Colon (tissue), 2 donors: Measurements from ENCODE around the gene GDF11.
"Not testable (repeated sequence)": the region's sequence is repeated elsewhere in the genome, so short reads cannot be mapped to it uniquely, and the experiment has no call there.

Experiments
- FAIRE-seq: peaks from 2 replicates; lab custom pipeline; 2012; peaks lifted over from hg19 to GRCh38; lab: Jason Lieb, UNC
- donor health status: control.
- donor health status: control.

GDF11 gene

GRCh38 chr12:55741931-55742680 is 816 bp upstream of the GDF11 start:
- FAIRE-seq: no peak

GRCh38 chr12:55743406-55744339 is 751 bp downstream of the GDF11 start:
- no peak for FAIRE-seq

DNA sequence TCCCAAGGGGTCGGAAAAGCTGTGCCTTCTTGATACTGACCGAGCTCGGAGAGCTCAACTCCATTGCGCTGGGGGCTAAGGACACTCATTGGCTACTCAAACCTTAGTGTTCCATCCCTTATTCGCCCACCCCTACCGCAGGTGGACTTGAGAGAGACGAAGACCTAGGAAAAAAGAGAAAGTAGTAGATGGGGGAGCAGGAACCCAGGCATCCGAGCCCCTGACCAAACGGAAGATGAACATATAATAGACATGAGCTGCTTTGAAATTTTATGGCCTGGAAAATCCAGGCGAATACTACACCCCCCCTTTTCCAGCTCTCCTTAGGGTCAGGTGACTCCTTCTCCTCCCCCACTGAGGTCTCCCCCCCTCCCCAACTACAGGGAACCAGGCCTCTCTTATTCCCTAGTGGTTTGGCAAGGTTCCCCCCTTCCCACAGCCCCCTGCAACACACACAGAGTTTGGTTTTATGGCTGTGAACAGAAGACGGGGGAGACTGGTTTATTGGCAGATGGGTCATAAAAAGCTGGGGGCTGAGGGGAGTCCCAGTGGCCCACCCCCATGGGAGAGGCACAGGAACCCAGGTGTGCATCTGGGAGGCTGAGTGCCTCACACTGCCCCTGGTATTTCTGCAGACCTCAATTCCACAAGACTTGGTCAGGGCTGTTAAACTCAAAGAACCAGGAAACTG is 1.6 kb downstream of the GDF11 start:
- no peak for FAIRE-seq

- FAIRE-seq: no peak
Measured at GRCh38 chr12:55745361-55746173, 2.6 kb downstream of the GDF11 start.

DNA sequence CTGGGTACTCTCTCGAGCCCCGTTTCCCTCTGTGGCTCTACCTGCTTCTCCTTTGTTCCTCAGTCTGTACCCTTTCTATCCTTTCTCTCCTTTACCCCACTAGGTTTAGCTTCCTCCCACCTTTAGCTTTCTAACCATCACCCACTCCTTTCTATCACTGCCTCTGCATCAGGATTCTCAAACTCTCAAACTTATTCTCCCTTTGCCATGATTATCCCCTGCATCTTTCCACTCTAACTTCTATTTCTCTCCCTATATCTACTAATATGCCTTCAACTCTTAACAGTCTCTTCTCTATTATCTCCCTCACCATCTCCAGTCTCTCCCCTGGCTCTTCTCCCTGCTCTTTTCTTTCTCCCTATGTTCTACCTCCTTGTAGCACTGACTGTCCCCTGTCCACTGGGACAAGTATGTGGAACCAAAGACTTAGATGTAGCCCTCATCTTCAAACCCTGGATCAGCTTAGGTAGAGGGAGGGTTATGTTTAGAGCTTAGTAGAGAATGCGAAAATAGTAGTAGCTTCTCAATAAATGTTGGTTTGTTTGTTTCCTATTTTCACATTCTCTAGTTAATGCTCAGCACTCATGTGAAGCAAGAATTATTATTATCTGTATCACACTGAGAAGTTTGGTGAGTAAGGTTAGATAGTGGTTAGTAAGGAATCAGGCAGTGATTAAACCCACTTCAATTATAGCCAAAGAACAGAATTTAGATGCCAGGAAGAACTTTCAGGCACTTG is 3.4 kb downstream of the GDF11 start:
- no peak for FAIRE-seq

DNA sequence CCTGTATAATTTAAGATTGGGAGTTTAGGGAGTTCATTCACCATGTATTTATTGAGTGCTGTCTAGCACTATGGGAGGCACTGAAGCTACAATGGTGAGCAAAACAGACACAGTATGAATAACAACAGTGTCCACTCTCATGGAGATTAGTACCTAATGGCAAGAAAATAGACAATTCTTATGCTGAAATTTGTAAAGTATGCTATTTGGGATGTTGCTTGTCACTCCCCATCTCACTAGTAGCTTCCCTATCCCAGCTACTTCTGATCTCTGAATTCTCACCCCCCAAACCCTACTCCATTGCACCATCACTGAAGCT is 4.0 kb downstream of the GDF11 start:
- no peak for FAIRE-seq

GRCh38 chr12:55748230-55748993 is 5.5 kb downstream of the GDF11 start:
- FAIRE-seq: no peak

- FAIRE-seq: no peak
Measured at GRCh38 chr12:55755246-55755645, 12.3 kb downstream of the GDF11 start.

- FAIRE-seq: no peak
Measured at GRCh38 chr12:55757701-55758100, 14.8 kb downstream of the GDF11 start.

GRCh38 chr12:55758575-55758974 is 15.7 kb downstream of the GDF11 start:
- FAIRE-seq: not testable (repeated sequence)

- no peak for FAIRE-seq
Measured at GRCh38 chr12:55760663-55761062, 17.7 kb downstream of the GDF11 start.

GRCh38 chr12:55762646-55763045 is 19.7 kb downstream of the GDF11 start:
- FAIRE-seq: no peak

- no peak for FAIRE-seq
Measured at GRCh38 chr12:55765736-55766290, 22.9 kb downstream of the GDF11 start.

- no peak for FAIRE-seq
Measured at GRCh38 chr12:55767156-55767555, 24.2 kb downstream of the GDF11 start.

DNA sequence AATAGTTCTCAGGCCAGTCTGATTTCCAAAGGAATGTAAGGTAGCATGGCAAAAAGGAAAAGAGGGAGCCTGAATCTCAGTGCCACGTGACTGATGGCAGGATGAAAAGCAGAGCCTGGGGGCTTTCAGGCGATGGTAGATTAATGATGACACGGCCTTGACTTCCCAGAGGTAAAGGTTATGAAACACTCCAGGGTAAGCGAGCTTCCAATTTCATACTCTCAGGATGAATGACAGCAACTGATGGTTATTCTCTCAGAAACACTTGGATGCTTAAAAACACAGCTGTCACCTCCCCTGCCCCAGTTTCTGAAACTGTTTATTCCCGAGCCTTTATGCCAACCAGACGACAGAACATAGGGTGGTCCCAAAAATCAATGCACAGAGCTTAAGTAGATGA is 28.8 kb downstream of the GDF11 start:
- no peak for FAIRE-seq

GRCh38 chr12:55777856-55778255 is 34.9 kb downstream of the GDF11 start:
- no peak for FAIRE-seq

DNA sequence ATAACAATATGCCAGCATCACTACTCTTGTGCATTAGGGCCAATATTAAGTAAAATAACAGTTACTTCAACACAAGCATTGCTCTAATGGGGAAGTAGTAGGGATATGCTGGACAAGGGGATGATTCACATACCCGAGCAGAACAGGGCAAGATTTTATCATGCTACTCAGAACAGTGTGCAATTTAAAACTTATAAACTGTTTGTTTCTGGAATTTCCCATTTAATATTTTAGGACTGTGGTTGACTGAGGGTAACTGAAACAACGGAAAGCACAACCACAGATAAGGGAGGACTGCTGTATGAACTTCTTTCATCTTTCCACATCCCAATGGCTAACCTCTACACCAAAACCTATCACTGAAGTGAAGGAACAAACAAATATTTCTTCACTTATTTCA is 37.8 kb downstream of the GDF11 start:
- no peak for FAIRE-seq

GRCh38 chr12:55788546-55788945 is 45.6 kb downstream of the GDF11 start:
- no peak for FAIRE-seq

- no peak for FAIRE-seq
Measured at GRCh38 chr12:55789171-55789570, 46.2 kb downstream of the GDF11 start.

- FAIRE-seq: no peak
Measured at GRCh38 chr12:55789893-55790292, 47.0 kb downstream of the GDF11 start.
